CD14-positive monocyte (primary cell): ENCODE results near the gene TUBG1. TPM values are rescaled to one million over a fixed set of nuclear protein-coding genes. Genes with fewer than 3 reads are reported as not detected.
"Not testable (repeated sequence)": the region's sequence is repeated elsewhere in the genome, so short reads cannot be mapped to it uniquely, and the experiment has no call there.

Experiments used
- DNase-seq, 3 donors: peaks; one replicate each; pipeline ENCODE4 v3.0.0-alpha.2; 2011 to 2022
- H2AFZ ChIP-seq: 2 replicates; pipeline ENCODE4 v1.6.0; 2012; ENCODE audit warnings: mild to moderate bottlenecking, low read depth, low read length, inconsistent platforms; ENCODE audit not compliant: insufficient read depth, poor library complexity, severe bottlenecking
- H3K27ac ChIP-seq, 2 donors: 1 replicate in 1 of 2; 2 replicates in 1 of 2; pipeline ENCODE4 v1.5.1; 2012 to 2013; ENCODE audit warnings: low read length in 2 of 2, control low read depth in 1 of 2, inconsistent platforms in 1 of 2, low read depth in 1 of 2, mild to moderate bottlenecking in 1 of 2
- H3K27me3 ChIP-seq, 2 donors: one replicate each; pipeline versions ENCODE4 v1.6.0 to v1.6.1; 2011 to 2013; ENCODE audit warnings: low read length in 2 of 2; ENCODE audit not compliant: control insufficient read depth in 2 of 2, insufficient read depth in 2 of 2
- H3K36me3 ChIP-seq, 2 donors: replicated peaks in 1 of 2; 1 replicate in 1 of 2; 2 replicates in 1 of 2; pipeline versions ENCODE4 v1.5.1 to v1.6.1; 2012 to 2013; ENCODE audit warnings: low read length in 2 of 2, control low read depth in 1 of 2, inconsistent platforms in 1 of 2, mild to moderate bottlenecking in 1 of 2; ENCODE audit not compliant: insufficient read depth in 2 of 2, control insufficient read depth in 1 of 2
- H3K4me1 ChIP-seq, 2 donors: 1 replicate in 1 of 2; 2 replicates in 1 of 2; pipeline versions ENCODE4 v1.5.1 to v1.6.1; 2012 to 2013; ENCODE audit warnings: low read length in 2 of 2, control low read depth in 1 of 2, inconsistent platforms in 1 of 2, mild to moderate bottlenecking in 1 of 2, moderate library complexity in 1 of 2; ENCODE audit not compliant: insufficient read depth in 2 of 2, control insufficient read depth in 1 of 2
- H3K4me2 ChIP-seq: replicated peaks from 2 replicates; pipeline ENCODE3; 2012; ENCODE audit warnings: low read length, moderate library complexity, mild to moderate bottlenecking; ENCODE audit not compliant: poor library complexity, severe bottlenecking; ENCODE audit errors: extremely low read depth
- H3K4me3 ChIP-seq, 3 experiments: fragments of 200-600 bp in 1 of 3; sonication (generic) in 1 of 3; replicated peaks in 1 of 3; 1 replicate in 2 of 3; 2 replicates in 1 of 3; pipeline ENCODE4 v1.5.1; 2011 to 2013; ENCODE audit warnings: low read length in 3 of 3, mild to moderate bottlenecking in 3 of 3, control low read depth in 2 of 3, low read depth in 2 of 3, inconsistent platforms in 1 of 3, moderate library complexity in 1 of 3
- H3K79me2 ChIP-seq: 2 replicates; pipeline ENCODE4 v1.6.0; 2012; ENCODE audit warnings: mild to moderate bottlenecking, control low read depth, inconsistent platforms, low read length, moderate library complexity; ENCODE audit not compliant: insufficient read depth
- H3K9ac ChIP-seq: 2 replicates; pipeline ENCODE4 v1.6.0; 2017; ENCODE audit warnings: low read length, mild to moderate bottlenecking; ENCODE audit not compliant: insufficient read depth, poor library complexity, severe bottlenecking
- H3K9me3 ChIP-seq, 2 donors: replicated peaks in 1 of 2; 1 replicate in 1 of 2; 2 replicates in 1 of 2; pipeline versions ENCODE4 v1.5.1 to v1.6.1; 2012 to 2013; ENCODE audit warnings: low read length in 2 of 2, control low read depth in 1 of 2; ENCODE audit not compliant: control insufficient read depth in 1 of 2, insufficient read depth in 1 of 2
- H4K20me1 ChIP-seq: 2 replicates; pipeline ENCODE4 v1.6.0; 2012; ENCODE audit warnings: mild to moderate bottlenecking, low read length, control low read depth, moderate library complexity; ENCODE audit not compliant: insufficient read depth
- H3K27ac Mint-ChIP-seq, 7 donors: one replicate each; pipeline ENCODE4 v1.8.0; 2020; ENCODE audit warnings: mild to moderate bottlenecking in 7 of 7, mixed read lengths in 7 of 7, moderate library complexity in 6 of 7, inconsistent platforms in 2 of 7
- H3K27me3 Mint-ChIP-seq, 3 donors: one replicate each; pipeline ENCODE4 v1.8.0; 2021 to 2022; ENCODE audit warnings: low read depth in 3 of 3, mild to moderate bottlenecking in 3 of 3, mixed read lengths in 3 of 3, moderate library complexity in 3 of 3, inconsistent platforms in 1 of 3
- H3K36me3 Mint-ChIP-seq, 2 donors: one replicate each; pipeline ENCODE4 v1.8.0; 2020; ENCODE audit warnings: mixed read lengths in 2 of 2, inconsistent platforms in 1 of 2, mild to moderate bottlenecking in 1 of 2
- H3K4me1 Mint-ChIP-seq: one replicate; pipeline ENCODE4 v1.8.0; 2020; ENCODE audit warnings: mild to moderate bottlenecking, mixed read lengths
- H3K4me3 Mint-ChIP-seq, 2 donors: one replicate each; pipeline ENCODE4 v1.8.0; 2020; ENCODE audit warnings: mild to moderate bottlenecking in 2 of 2, mixed read lengths in 2 of 2, moderate library complexity in 1 of 2
- H3K9me3 Mint-ChIP-seq, 7 donors: one replicate each; pipeline ENCODE4 v1.8.0; 2020 to 2022; ENCODE audit warnings: mixed read lengths in 7 of 7, mild to moderate bottlenecking in 6 of 7, moderate library complexity in 6 of 7, inconsistent platforms in 2 of 7
- CTCF ChIP-seq: fragments of 200-600 bp; IDR thresholded peaks from one replicate; pipeline ENCODE4 v1.8.0; 2022; ENCODE audit warnings: antibody characterized with exemption, mild to moderate bottlenecking
- WGBS: methylation state at CpG from one replicate; pipeline ENCODE4 v1.1.5; 2013; ENCODE audit warnings: missing lambda C conversion rate; ENCODE audit not compliant: insufficient coverage; 5-methylcytosine and 5-hydroxymethylcytosine counted together
- intact Hi-C, 2 donors: fragments of 100-400 bp; cut with micrococcal nuclease; formaldehyde crosslinking; loops; one replicate each; pipeline versions ENCODE4 v1.15.0 to v1.15.1; 2023
- polyA plus RNA-seq, 3 donors: library from polyadenylated mRNA; depleted of rRNA in 1 of 3; unstranded in 2 of 3; stranded (reverse) in 1 of 3; fragments of 300-500 nt in 2 of 3; fragments of >200 nt in 1 of 3; fragmentation: Illumina TruSeq in 2 of 3; gene quantifications; 1 replicate in 2 of 3; 2 replicates in 1 of 3; pipeline ENCODE4 v1.2.3, GENCODE V29; 2012 to 2021

TUBG1 gene
- polyA plus RNA-seq, 3 donors: 7.5 to 17.4 (median 10.2) TPM

- Histone ChIP-seq H3K4me2 (peak overlapping the region; percentile 86), H3K4me1 (peaks cover 21 to 32% of the 10 kb centered on the region in 2 donors), H3K4me3 (peak overlapping the region; percentile 80 to 98 (median 92)), H3K79me2 (peaks cover 60% of the 10 kb centered on the region), H2AFZ (peak overlapping the region; percentile 93), H3K27ac (peak overlapping the region; percentile 72 to 90), H3K9me3 (no peaks in the 10 kb centered on the region), H3K9ac (peak overlapping the region; percentile 91), H4K20me1 (peaks cover 56% of the 10 kb centered on the region), H3K27me3 (no peaks in the 10 kb centered on the region), H3K36me3 (peaks cover 13 to 37% of the 10 kb centered on the region in 2 donors)
- Mint-ChIP-seq H3K4me3 (peak overlapping the region; percentile 100), H3K27ac (peak overlapping the region; percentile 84 to 96 (median 95)), H3K36me3 (peaks cover 27 to 37% of the 10 kb centered on the region in 2 donors), H3K27me3 (peaks cover 0 to 1% (median 0%) of the 10 kb centered on the region in 3 donors), H3K9me3 (peaks cover 0 to 2% (median 0%) of the 10 kb centered on the region in 7 donors), H3K4me1 (peaks cover 31% of the 10 kb centered on the region)
- TF ChIP-seq CTCF: no peak
- WGBS: 0% methylated on average over 26 of the region's 30 CpGs
- intact Hi-C loops: loop anchor here (2.0 to 5.0 kb wide), 2 partner anchors 41 to 68 kb away; partner anchors contain the start of genes MLX (in 1 of the 2) and PLEKHH3 (in 1 of the 2)
- no peak for DNase-seq
These were observed 940 bp upstream of the TUBG1 start for GRCh38 chr17:42608305-42609181.

GRCh38 chr17:42609814-42610801 is 625 bp downstream of the TUBG1 start:
- Histone ChIP-seq H3K4me2 (peak overlapping the region; percentile 86), H3K79me2 (peaks cover 45% of the 10 kb centered on the region), H4K20me1 (peaks cover 40% of the 10 kb centered on the region), H2AFZ (peak overlapping the region; percentile 93), H3K27ac (peak overlapping the region; percentile 56 to 90), H3K4me1 (peaks cover 21 to 32% of the 10 kb centered on the region in 2 donors), H3K4me3 (peak overlapping the region; percentile 58 to 92 (median 80)), H3K9ac (peak overlapping the region; percentile 91), H3K36me3 (peaks cover 29 to 42% of the 10 kb centered on the region in 2 donors)
- not testable (repeated sequence) for H3K27me3 Mint-ChIP-seq, H3K9me3 ChIP-seq, H3K27me3 ChIP-seq, DNase-seq, H3K9me3 Mint-ChIP-seq
- Mint-ChIP-seq H3K4me3 (peak overlapping the region; percentile 100), H3K36me3 (peaks cover 32 to 39% of the 10 kb centered on the region in 2 donors), H3K27ac (peak overlapping the region; percentile 83 to 95 (median 88)), H3K4me1 (peaks cover 29% of the 10 kb centered on the region)
- 15% methylated on average over 17 of the region's 42 CpGs for WGBS
- intact Hi-C loops: loop anchor here (2.0 to 5.0 kb wide), 2 partner anchors 43 to 67 kb away; partner anchors contain the start of genes MLX (in 1 of the 2) and PLEKHH3 (in 1 of the 2)
